ENCODE measurements around the gene DEFB115.
"Not testable (repeated sequence)": the region's sequence is repeated elsewhere in the genome, so short reads cannot be mapped to it uniquely, and the experiment has no call there.

The DEFB115 gene

DNA sequence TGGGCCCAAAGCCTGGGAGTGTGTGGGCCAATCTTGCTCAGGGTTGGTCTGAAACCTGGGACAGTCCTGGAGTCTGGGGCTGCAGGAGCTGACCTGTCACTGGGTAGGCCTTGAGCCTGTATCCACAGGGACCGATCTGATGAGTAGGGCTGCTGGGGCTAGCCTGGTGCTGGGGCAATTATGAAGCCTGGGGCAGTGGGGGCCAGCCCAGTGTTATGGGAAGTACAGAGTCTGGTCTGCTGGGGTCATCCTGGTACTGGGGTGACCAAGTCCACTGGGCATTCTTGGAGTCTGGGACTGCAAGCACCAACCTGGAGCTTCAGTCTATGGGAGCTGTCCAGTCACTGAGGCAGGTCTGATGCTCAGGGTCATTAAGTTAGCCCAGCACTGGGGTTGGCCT is 20.7 kb downstream of the DEFB115 start:
- DNase-seq (ENCODE audit: low read depth), result no peak
- TF ChIP-seq, protein P1, sequence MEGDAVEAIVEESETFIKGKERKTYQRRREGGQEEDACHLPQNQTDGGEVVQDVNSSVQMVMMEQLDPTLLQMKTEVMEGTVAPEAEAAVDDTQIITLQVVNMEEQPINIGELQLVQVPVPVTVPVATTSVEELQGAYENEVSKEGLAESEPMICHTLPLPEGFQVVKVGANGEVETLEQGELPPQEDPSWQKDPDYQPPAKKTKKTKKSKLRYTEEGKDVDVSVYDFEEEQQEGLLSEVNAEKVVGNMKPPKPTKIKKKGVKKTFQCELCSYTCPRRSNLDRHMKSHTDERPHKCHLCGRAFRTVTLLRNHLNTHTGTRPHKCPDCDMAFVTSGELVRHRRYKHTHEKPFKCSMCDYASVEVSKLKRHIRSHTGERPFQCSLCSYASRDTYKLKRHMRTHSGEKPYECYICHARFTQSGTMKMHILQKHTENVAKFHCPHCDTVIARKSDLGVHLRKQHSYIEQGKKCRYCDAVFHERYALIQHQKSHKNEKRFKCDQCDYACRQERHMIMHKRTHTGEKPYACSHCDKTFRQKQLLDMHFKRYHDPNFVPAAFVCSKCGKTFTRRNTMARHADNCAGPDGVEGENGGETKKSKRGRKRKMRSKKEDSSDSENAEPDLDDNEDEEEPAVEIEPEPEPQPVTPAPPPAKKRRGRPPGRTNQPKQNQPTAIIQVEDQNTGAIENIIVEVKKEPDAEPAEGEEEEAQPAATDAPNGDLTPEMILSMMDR (IDR thresholded peaks at IDR 0.05; ENCODE audit: control insufficient read depth, extremely low read depth, insufficient read depth), result no peak
- H3K4me3 ChIP-seq (ENCODE audit: low read depth, low read length), result no peak overlapping the region

DNA sequence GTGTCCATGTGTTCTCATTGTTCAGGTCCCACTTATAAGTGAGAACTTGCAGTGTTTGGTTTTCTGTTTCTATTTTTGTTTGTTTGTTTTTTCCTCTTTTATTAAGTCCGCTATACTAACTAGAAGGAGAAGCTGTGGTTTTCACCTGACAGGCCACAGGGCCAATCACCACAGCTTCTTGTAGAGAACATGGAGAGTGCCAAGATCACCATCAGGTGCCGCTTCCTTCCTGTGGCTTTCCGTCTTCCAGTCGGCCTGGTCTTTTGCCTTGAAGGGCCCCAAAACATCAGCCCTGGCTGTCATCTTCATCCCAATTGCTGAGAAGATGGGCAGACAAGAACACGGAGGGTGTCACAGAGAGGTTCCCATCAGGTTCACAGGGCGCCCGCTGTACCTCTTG is 27.5 kb downstream of the DEFB115 start:
- not testable (repeated sequence) for DNase-seq (ENCODE audit: low read depth); H3K4me3 ChIP-seq (ENCODE audit: low read depth, low read length)

DNA sequence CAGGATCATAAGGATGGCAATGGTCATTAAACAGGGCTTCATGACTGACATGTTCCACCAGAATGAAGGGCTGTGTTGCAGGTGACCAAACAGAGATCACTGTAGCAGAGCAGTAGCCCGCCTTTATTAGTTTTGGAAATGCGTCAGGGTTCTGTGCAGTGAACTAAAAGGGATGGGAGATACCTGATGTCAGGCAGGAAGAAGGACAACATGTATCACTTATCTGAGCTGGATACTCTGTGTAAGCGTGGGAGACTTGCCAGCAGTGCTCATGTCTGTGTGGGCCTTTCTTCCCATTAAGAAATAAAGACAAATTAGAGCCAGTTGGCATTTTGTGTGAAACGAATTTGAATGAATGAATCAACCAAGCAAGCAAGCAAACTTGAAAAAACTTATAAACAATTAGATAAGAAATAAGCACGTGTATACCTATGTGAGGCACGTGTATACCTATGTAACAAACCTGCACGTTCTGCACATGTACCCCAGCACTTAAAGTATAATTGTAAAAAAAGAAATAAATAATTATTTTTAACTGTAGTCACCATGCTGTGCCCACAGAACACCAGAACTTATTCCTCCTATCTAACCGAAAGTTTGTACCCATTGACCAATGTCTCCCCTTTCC is 51.2 kb downstream of the DEFB115 start, which contains the start of gene DEFB116:
Gene DEFB116, minus strand, starts transcription at position 51 of the 628 bp plus-strand sequence. Its CDS starts 0 bp downstream, at position 51.
- TF ChIP-seq, protein P1 (IDR thresholded peaks at IDR 0.05; ENCODE audit: control insufficient read depth, extremely low read depth, insufficient read depth), result no peak
- DNase-seq (ENCODE audit: low read depth), result no peak
- H3K4me3 ChIP-seq (ENCODE audit: low read depth, low read length), result no peak within 1 kb of the TSS
